Neuronal stem cell (in vitro differentiated cells): ENCODE measurements around the gene CDK14.

ENCODE experiments used
- DNase-seq: peaks from one replicate; pipeline ENCODE4 v3.0.0-alpha.2; 2013; ENCODE audit warnings: low spot score
- H2AFZ ChIP-seq: one replicate; pipeline ENCODE4 v1.6.1; 2013; ENCODE audit warnings: mild to moderate bottlenecking, low read length, inconsistent platforms
- H2AK5ac ChIP-seq: 2 replicates; pipeline ENCODE4 v1.6.1; 2013; ENCODE audit warnings: low read depth, mild to moderate bottlenecking, inconsistent platforms, low read length, moderate library complexity, mixed read lengths
- H2BK120ac ChIP-seq: 2 replicates; pipeline ENCODE4 v1.6.1; 2013; ENCODE audit warnings: low read depth, mild to moderate bottlenecking, inconsistent platforms, low read length, moderate library complexity, mixed read lengths
- H2BK12ac ChIP-seq: one replicate; pipeline ENCODE4 v1.6.1; 2013; ENCODE audit warnings: low read length, inconsistent platforms
- H2BK15ac ChIP-seq: 2 replicates; pipeline ENCODE4 v1.6.1; 2013; ENCODE audit warnings: mild to moderate bottlenecking, low read length, inconsistent platforms, mixed read lengths
- H2BK5ac ChIP-seq: one replicate; pipeline ENCODE4 v1.6.1; 2013; ENCODE audit warnings: inconsistent platforms, mild to moderate bottlenecking, low read length, moderate library complexity
- H3K14ac ChIP-seq: one replicate; pipeline ENCODE4 v1.6.1; 2013; ENCODE audit warnings: low read length, inconsistent platforms
- H3K18ac ChIP-seq: 2 replicates; pipeline ENCODE4 v1.6.1; 2013; ENCODE audit warnings: low read length, inconsistent platforms
- H3K23ac ChIP-seq: 2 replicates; pipeline ENCODE4 v1.6.1; 2013; ENCODE audit warnings: low read depth, mild to moderate bottlenecking, mixed read lengths, low read length, inconsistent platforms; ENCODE audit not compliant: poor library complexity
- H3K27ac ChIP-seq: replicated peaks from 3 replicates; pipeline ENCODE4 v1.5.1; 2013; ENCODE audit warnings: low read length, inconsistent platforms
- H3K27me3 ChIP-seq, 3 experiments: 2 replicates each; pipeline ENCODE4 v1.6.1; 2013; ENCODE audit warnings: low read length in 3 of 3, mild to moderate bottlenecking in 2 of 3, inconsistent platforms in 1 of 3, low read depth in 1 of 3, mixed read lengths in 1 of 3, moderate library complexity in 1 of 3; ENCODE audit not compliant: control insufficient read depth in 3 of 3, insufficient read depth in 3 of 3
- H3K36me3 ChIP-seq, 2 donors: replicated peaks in 1 of 2; 2 replicates each; pipeline ENCODE4 v1.6.1; 2013; ENCODE audit warnings: low read length in 2 of 2; ENCODE audit not compliant: control insufficient read depth in 2 of 2, insufficient read depth in 2 of 2
- H3K4ac ChIP-seq: 2 replicates; pipeline ENCODE4 v1.6.1; 2013; ENCODE audit warnings: inconsistent platforms, mild to moderate bottlenecking, low read length, moderate library complexity
- H3K4me1 ChIP-seq, 2 donors: 1 replicate in 1 of 2; 2 replicates in 1 of 2; pipeline ENCODE4 v1.6.1; 2013; ENCODE audit warnings: low read length in 2 of 2, low read depth in 1 of 2; ENCODE audit not compliant: control insufficient read depth in 2 of 2, insufficient read depth in 1 of 2
- H3K4me2 ChIP-seq: one replicate; pipeline ENCODE4 v1.6.1; 2013; ENCODE audit warnings: mild to moderate bottlenecking, low read length, inconsistent platforms; ENCODE audit not compliant: insufficient read depth, poor library complexity, severe bottlenecking
- H3K4me3 ChIP-seq, 2 donors: 2 replicates each; pipeline ENCODE4 v1.5.1; 2013; ENCODE audit warnings: low read length in 2 of 2, mild to moderate bottlenecking in 2 of 2, inconsistent platforms in 1 of 2, moderate library complexity in 1 of 2
- H3K79me1 ChIP-seq: one replicate; pipeline ENCODE4 v1.6.1; 2013; ENCODE audit warnings: low read depth, mild to moderate bottlenecking, inconsistent platforms, low read length, moderate library complexity
- H3K9ac ChIP-seq: one replicate; pipeline ENCODE4 v1.6.1; 2013; ENCODE audit warnings: mild to moderate bottlenecking, low read depth, low read length, inconsistent platforms; ENCODE audit not compliant: poor library complexity
- H3K9me3 ChIP-seq, 2 donors: replicated peaks in 1 of 2; 2 replicates each; pipeline versions ENCODE3 to v1.6.1; 2013; ENCODE audit warnings: low read length in 2 of 2, mild to moderate bottlenecking in 2 of 2, inconsistent platforms in 1 of 2, low read depth in 1 of 2, mixed read lengths in 1 of 2, moderate library complexity in 1 of 2; ENCODE audit not compliant: control insufficient read depth in 2 of 2, insufficient read depth in 1 of 2
- H4K8ac ChIP-seq: one replicate; pipeline ENCODE4 v1.6.1; 2013; ENCODE audit warnings: low read depth, mild to moderate bottlenecking, inconsistent platforms, low read length, moderate library complexity
- H4K91ac ChIP-seq: one replicate; pipeline ENCODE4 v1.6.1; 2013; ENCODE audit warnings: low read length, low read depth, mild to moderate bottlenecking, inconsistent platforms; ENCODE audit not compliant: poor library complexity
- WGBS, 2 donors: extraction: QIAGEN DNeasy Blood & Tissue Kit; methylation state at CpG; one replicate each; pipeline ENCODE4 v1.1.7; 2013; ENCODE audit warnings: missing lambda C conversion rate in 2 of 2, mixed read lengths in 1 of 2; ENCODE audit not compliant: insufficient read length in 2 of 2, insufficient replicate concordance in 1 of 2; ENCODE audit errors: extremely low coverage in 2 of 2; 5-methylcytosine and 5-hydroxymethylcytosine counted together

The CDK14 gene

DNA sequence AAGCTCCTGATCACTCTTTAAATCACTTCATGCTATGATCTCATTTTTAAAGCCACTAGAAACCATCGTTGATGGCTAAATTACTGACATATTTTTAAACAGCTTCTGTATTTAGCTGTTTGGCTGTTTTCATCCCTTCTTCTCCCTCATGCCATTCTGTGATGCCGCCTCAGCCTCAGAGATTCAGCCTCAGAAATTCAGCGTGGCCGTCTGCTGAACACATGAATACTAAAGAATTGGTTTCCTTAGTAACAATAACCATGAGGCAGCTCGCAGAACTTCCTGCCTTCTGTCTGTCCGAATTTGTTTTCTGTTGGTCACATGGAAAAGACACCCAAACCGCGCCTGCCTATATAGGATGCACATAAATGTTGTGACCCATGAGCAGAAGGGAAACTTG is 637.1 kb downstream of the CDK14 start:
- no peaks in the 10 kb centered on the region for H3K9me3 ChIP-seq
- no peak overlapping the region for H3K27ac ChIP-seq
- no peaks in the 10 kb centered on the region for H3K79me1 ChIP-seq
- no peak overlapping the region for H4K8ac ChIP-seq
- no peak overlapping the region for H2BK120ac ChIP-seq
- no peak overlapping the region for H3K9ac ChIP-seq
- no peak overlapping the region for H3K23ac ChIP-seq
- no peaks in the 10 kb centered on the region for H3K36me3 ChIP-seq
- no peak overlapping the region for H2BK5ac ChIP-seq
- H3K4ac ChIP-seq: no peak overlapping the region
- H2BK12ac ChIP-seq: no peak overlapping the region
- no peak overlapping the region for H4K91ac ChIP-seq
- no peak overlapping the region for H3K4me3 ChIP-seq
- H3K4me1 ChIP-seq: peaks cover 15 to 17% of the 10 kb centered on the region in 2 donors
- H3K27me3 ChIP-seq: no peaks in the 10 kb centered on the region
- DNase-seq: no peak
- no peak overlapping the region for H3K14ac ChIP-seq
- no peak overlapping the region for H2AK5ac ChIP-seq
- H2BK15ac ChIP-seq: no peak overlapping the region
- H3K4me2 ChIP-seq: no peak overlapping the region
- no peak overlapping the region for H3K18ac ChIP-seq
- no CpG with 5 or more reads among the region's 8 CpGs for WGBS, 2 donors
- H2AFZ ChIP-seq: peak overlapping the region; percentile 70

DNA sequence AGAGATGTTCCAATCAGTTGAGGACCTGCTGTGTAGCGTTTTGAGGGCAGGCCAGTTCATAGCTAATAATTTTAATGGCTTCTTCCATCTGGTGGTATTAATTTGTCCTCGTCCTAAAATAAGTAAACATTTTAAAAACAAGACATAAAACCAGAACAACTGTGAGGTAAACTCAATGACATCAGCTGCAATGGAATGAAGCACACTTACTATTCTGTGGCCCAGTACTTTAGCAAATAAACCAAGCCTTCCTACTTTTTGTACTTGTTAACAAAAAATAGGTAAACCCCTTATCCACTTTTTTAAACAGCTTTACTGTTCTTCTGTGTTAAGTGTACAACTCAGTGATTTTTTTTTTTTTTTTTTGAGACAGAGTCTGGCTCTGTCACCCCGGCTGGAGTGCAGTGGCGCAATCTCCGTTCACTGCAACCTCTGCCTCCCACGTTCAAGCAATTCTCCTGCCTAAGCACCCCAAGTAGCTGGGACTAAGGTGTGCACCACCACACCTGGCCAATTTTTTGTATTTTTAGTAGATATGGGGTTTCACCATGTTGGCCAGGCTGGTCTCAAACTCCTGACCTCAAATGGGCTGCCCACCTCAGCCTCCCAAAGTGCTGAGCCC is 639.2 kb downstream of the CDK14 start:
- no peak for DNase-seq
- H3K4me3 ChIP-seq: no peak overlapping the region
- H3K4me1 ChIP-seq: peaks cover 7 to 17% of the 10 kb centered on the region in 2 donors
- no peak overlapping the region for H2BK15ac ChIP-seq
- H3K27me3 ChIP-seq: no peaks in the 10 kb centered on the region
- H4K91ac ChIP-seq: no peak overlapping the region
- no peak overlapping the region for H2BK5ac ChIP-seq
- no peak overlapping the region for H2AK5ac ChIP-seq
- H3K18ac ChIP-seq: no peak overlapping the region
- no peak overlapping the region for H4K8ac ChIP-seq
- no peak overlapping the region for H3K14ac ChIP-seq
- H2AFZ ChIP-seq: no peak overlapping the region
- no CpG with 5 or more reads among the region's 6 CpGs for WGBS, 2 donors
- no peak overlapping the region for H3K9ac ChIP-seq
- no peak overlapping the region for H3K27ac ChIP-seq
- H3K36me3 ChIP-seq: no peaks in the 10 kb centered on the region
- H3K4me2 ChIP-seq: no peak overlapping the region
- H3K9me3 ChIP-seq: no peaks in the 10 kb centered on the region
- no peak overlapping the region for H2BK120ac ChIP-seq
- no peaks in the 10 kb centered on the region for H3K79me1 ChIP-seq
- H2BK12ac ChIP-seq: no peak overlapping the region
- no peak overlapping the region for H3K4ac ChIP-seq
- H3K23ac ChIP-seq: no peak overlapping the region

DNA sequence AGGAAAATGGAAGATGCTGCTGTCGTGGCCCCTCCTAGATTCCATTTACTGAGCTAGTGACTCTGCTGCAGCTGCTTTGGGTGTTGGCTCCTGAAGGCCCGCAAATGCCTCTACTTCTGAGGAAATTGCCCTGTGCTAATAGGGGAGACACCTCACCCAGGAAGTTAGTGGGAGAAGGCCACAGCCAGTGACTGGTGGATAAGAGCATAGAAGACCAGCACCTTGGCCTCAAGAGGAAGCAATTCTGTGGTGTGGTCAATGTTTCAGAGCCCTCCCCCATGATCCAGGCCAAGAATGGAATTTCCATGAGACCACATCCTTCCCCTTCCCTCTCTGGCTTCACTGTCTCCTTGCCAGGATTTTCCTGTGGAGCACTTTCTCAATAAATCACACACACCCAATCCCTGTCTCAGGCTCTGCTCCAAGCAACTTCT is 643.1 kb downstream of the CDK14 start:
- H2BK120ac ChIP-seq: no peak overlapping the region
- peak overlapping the region; percentile 42 for H2AFZ ChIP-seq
- H2BK12ac ChIP-seq: no peak overlapping the region
- no peaks in the 10 kb centered on the region for H3K9me3 ChIP-seq
- H3K18ac ChIP-seq: no peak overlapping the region
- H3K4ac ChIP-seq: no peak overlapping the region
- no peak overlapping the region for H4K8ac ChIP-seq
- no peak overlapping the region for H3K9ac ChIP-seq
- no peak overlapping the region for H4K91ac ChIP-seq
- H3K36me3 ChIP-seq: no peaks in the 10 kb centered on the region
- H3K27me3 ChIP-seq: no peaks in the 10 kb centered on the region
- H3K4me3 ChIP-seq: no peak overlapping the region
- no CpG with 5 or more reads among the region's 2 CpGs for WGBS, 2 donors
- H2AK5ac ChIP-seq: no peak overlapping the region
- DNase-seq: no peak
- no peak overlapping the region for H3K4me2 ChIP-seq
- H3K14ac ChIP-seq: no peak overlapping the region
- no peak overlapping the region for H3K27ac ChIP-seq
- no peak overlapping the region for H3K23ac ChIP-seq
- H3K4me1 ChIP-seq: peaks cover under 1 to 3% of the 10 kb centered on the region in 2 donors
- H3K79me1 ChIP-seq: no peaks in the 10 kb centered on the region
- H2BK5ac ChIP-seq: no peak overlapping the region
- no peak overlapping the region for H2BK15ac ChIP-seq

DNA sequence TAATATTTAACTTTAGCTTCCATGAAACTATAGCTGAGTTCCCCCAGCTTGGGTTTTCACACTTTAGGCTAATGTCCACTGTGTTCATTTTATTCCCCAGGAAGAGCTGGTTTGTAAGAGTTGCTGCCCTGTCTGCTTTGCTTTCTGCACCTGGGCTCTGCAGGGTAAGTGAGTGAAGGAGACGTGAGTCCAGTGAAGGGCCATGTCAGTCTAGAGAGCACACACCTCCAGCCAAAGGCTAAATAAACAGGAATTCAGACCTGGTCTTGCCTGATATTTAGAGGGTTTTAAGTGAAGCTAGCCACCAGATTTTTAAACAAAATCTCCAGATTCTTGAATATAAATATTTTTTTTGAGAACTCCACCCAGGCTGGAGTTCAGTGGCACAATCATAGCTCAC is 643.7 kb downstream of the CDK14 start:
- no peak overlapping the region for H3K27ac ChIP-seq
- H3K27me3 ChIP-seq: no peaks in the 10 kb centered on the region
- H3K4me2 ChIP-seq: no peak overlapping the region
- no peak overlapping the region for H2BK5ac ChIP-seq
- H3K4me3 ChIP-seq: no peak overlapping the region
- no peak overlapping the region for H2BK12ac ChIP-seq
- no peak overlapping the region for H2AK5ac ChIP-seq
- H3K18ac ChIP-seq: no peak overlapping the region
- no peaks in the 10 kb centered on the region for H3K36me3 ChIP-seq
- H2AFZ ChIP-seq: no peak overlapping the region
- H2BK120ac ChIP-seq: no peak overlapping the region
- no peak overlapping the region for H3K4ac ChIP-seq
- H3K9me3 ChIP-seq: no peaks in the 10 kb centered on the region
- no CpG with 5 or more reads among the region's 1 CpG for WGBS, 2 donors
- no peak overlapping the region for H4K8ac ChIP-seq
- H2BK15ac ChIP-seq: no peak overlapping the region
- peaks cover 0 to 3% of the 10 kb centered on the region in 2 donors for H3K4me1 ChIP-seq
- no peak overlapping the region for H3K23ac ChIP-seq
- H3K79me1 ChIP-seq: no peaks in the 10 kb centered on the region
- H3K9ac ChIP-seq: no peak overlapping the region
- no peak overlapping the region for H4K91ac ChIP-seq
- H3K14ac ChIP-seq: no peak overlapping the region
- no peak for DNase-seq
